Activated naive CD8-positive, alpha-beta T cell treated with anti-CD3 and anti-CD28 coated beads, Interleukin-2, amount 10 ng/mL, durations not matched to agents 7 days and 5 days (primary cell): ENCODE results near the gene TNIK. TPM values are rescaled to one million over a fixed set of nuclear protein-coding genes. Genes with fewer than 3 reads are reported as not detected.
A peak's percentile ranks its signal among the peaks of the same experiment; 100 is the strongest.

Experiments used
- ATAC-seq: fragments of 150-1000 bp; cut with Tn5 transposase; one replicate; pipeline ENCODE4 v1.10.0; 2021; ENCODE audit warnings: low read depth, moderate library complexity
- POLR2A ChIA-PET: fragments of 350-600 bp; sonication (Branson Sonifier 250); formaldehyde crosslinking; loops from one replicate; lab custom pipeline; 2021; ENCODE audit warnings: antibody characterized with exemption; lab: Charles Lee
- DNase-seq: peaks from one replicate; pipeline ENCODE4 v3.0.0; 2021
- H3K27ac Mint-ChIP-seq: one replicate; pipeline ENCODE4 v1.8.0; 2022; ENCODE audit warnings: mild to moderate bottlenecking, mixed read lengths
- H3K27me3 Mint-ChIP-seq: one replicate; pipeline ENCODE4 v1.8.0; 2022; ENCODE audit warnings: mild to moderate bottlenecking, moderate library complexity, mixed read lengths
- H3K36me3 Mint-ChIP-seq: one replicate; pipeline ENCODE4 v1.8.0; 2021; ENCODE audit warnings: mild to moderate bottlenecking, mixed read lengths
- H3K4me1 Mint-ChIP-seq: one replicate; pipeline ENCODE4 v1.8.0; 2021; ENCODE audit warnings: mixed read lengths
- H3K4me3 Mint-ChIP-seq: one replicate; pipeline ENCODE4 v1.8.0; 2022; ENCODE audit warnings: mild to moderate bottlenecking, moderate library complexity, mixed read lengths
- H3K9me3 Mint-ChIP-seq: one replicate; pipeline ENCODE4 v1.8.0; 2021; ENCODE audit warnings: mixed read lengths
- total RNA-seq, 2 experiments: library from RNA; stranded (reverse); gene quantifications; one replicate each; pipeline ENCODE4 v1.2.3, GENCODE V29; 2021

The TNIK gene
- total RNA-seq, 2 experiments from 2014 or later, result 47.6 to 52.7 TPM

DNA sequence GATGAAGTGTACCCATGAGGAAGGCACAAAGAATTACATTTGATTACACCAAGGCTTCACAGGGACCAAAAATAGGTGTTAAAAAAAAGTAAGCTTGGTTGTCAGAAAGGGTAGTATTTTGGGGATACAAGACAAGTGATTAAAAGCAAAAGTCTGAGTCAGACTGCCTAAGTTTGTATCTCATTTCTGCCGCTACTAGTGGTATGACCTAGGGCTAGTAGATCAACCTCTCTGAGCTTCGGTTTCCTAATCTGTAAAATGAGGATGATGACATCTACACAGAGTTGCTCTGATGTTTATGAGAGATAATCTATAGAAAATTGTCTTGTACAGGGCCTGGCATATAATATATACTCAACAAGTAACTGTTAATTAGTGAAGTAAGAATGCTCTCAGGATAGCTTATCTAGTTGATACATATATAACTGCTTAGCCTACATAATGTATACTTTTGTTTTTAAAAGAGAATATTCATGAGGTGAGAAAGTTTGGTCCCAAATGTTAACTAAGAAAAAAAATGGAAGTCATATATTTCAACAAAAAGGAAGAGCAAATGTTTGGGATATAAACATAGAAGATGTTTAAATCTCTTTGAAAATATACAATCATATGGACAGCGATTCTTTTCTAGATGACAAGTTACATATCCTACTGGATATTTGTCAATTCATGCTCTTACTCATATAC, 270.7 kb downstream of the TNIK start:
- Mint-ChIP-seq H3K27me3 (no peaks in the 10 kb centered on the region), H3K4me3 (no peak overlapping the region), H3K36me3 (peaks cover 28% of the 10 kb centered on the region), H3K27ac (no peak overlapping the region), H3K4me1 (peaks cover 10% of the 10 kb centered on the region), H3K9me3 (peaks cover 4% of the 10 kb centered on the region)
- POLR2A ChIA-PET, result no interaction called here
- DNase-seq (no peak), ATAC-seq (no peak)

DNA sequence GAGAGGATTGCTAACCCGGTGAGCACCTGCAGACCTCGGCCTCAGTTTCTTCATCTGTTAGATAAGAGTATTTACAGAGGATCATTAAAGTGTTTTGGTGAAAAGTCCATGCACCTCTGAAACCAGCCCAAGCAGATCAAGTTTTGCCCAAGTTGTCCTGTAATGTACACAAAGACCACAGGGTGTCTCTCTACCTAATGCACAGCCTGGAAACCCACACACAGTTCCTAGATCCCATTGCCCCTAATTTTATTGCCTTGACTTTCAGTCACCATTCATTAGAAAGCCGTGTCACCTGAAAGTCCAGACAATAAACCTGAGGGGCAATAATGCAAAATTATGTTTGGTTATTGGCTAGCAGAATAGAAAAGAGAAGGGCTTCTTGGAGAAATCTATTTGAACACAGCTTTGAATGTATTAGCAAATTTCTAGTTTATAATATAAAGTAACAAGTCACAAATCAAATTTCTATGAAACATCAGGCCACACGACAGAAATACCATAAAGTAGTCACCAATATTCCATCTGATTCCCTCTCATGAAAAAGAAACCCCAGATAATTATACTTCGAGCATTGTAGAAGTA, 272.4 kb downstream of the TNIK start:
- no peaks in the 10 kb centered on the region for H3K27me3 Mint-ChIP-seq
- H3K4me3 Mint-ChIP-seq, result no peak overlapping the region
- H3K36me3 Mint-ChIP-seq, result peaks cover 20% of the 10 kb centered on the region
- peak; percentile 53 for ATAC-seq
- no peak for DNase-seq
- POLR2A ChIA-PET, result no interaction called here
- no peaks in the 10 kb centered on the region for H3K9me3 Mint-ChIP-seq
- H3K4me1 Mint-ChIP-seq, result peaks cover 16% of the 10 kb centered on the region
- H3K27ac Mint-ChIP-seq, result no peak overlapping the region

DNA sequence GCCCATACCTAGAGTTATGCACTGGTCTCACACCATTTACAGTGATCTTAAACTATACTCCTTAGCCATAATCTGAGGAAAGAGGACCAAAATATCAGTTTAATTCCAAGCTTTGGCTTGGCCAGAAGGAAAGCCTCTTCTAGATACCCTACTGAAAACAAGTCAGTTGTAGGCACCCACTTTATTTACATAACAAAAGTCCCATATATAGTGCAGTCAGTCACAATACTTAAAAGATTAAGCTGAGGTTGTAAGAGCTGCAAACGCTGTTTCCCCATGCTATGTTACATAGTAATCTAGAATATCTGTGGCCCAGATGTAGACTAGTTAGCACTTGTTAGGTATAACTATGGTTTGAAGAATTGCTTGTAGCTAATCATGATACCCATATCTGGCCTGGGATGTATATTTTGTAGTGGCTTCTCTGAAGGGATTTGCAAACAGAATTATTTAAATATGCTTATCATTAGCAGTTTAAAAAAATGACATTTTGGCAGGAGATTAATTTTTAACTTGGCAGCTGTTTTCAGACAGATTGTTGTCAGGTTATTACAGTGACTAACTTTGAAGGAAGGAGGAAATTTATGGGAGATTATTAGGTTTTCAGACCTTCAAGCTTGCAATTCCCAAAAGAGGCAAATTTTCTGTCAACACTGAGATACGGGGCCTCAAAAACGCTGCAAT, 273.2 kb downstream of the TNIK start:
- ATAC-seq (no peak), DNase-seq (no peak)
- Mint-ChIP-seq H3K36me3 (peaks cover 22% of the 10 kb centered on the region), H3K4me3 (no peak overlapping the region), H3K27me3 (no peaks in the 10 kb centered on the region), H3K4me1 (peaks cover 16% of the 10 kb centered on the region), H3K27ac (no peak overlapping the region), H3K9me3 (peaks cover 1% of the 10 kb centered on the region)
- POLR2A ChIA-PET, result no interaction called here

DNA sequence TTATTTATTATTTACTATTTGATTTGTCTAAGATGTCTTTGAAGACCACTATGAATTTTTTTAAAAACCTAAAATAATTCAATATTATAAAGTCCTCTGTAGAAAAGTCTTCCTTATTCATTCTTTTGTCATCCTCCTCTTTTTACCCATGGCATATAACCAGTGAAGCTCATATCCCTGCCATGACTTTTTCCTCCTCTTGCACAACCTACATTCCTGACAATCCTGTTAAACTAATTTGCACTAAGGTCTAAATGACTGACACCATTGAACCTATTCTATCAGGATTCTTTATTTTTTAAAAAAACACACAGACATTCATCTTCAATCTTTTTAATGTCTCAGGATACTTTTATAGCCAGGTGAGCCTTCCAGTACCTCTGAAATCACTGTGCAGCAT, 273.8 kb downstream of the TNIK start:
- Mint-ChIP-seq H3K36me3 (peaks cover 22% of the 10 kb centered on the region), H3K9me3 (peaks cover 1% of the 10 kb centered on the region), H3K4me3 (no peak overlapping the region), H3K4me1 (peaks cover 16% of the 10 kb centered on the region), H3K27ac (no peak overlapping the region), H3K27me3 (no peaks in the 10 kb centered on the region)
- DNase-seq (no peak), ATAC-seq (no peak)
- POLR2A ChIA-PET, result no interaction called here

DNA sequence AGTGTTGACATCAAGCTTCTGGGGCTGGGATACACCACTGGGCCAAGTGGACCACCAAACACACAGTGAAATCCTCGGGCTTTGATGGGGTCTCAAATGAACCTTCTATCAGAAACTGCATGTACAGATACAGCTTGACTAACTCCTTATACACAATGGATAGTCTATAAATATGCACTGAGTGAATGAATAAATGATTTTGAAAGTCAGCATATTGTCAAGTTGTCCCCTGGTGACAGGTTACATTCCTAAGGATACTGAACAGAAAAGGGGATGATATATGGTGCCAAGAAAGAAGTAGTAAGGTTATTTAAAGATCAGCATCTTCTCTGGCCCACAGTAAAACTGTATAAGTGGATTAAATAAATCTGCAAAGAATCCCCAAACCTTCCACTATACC, 274.2 kb downstream of the TNIK start:
- DNase-seq (no peak), ATAC-seq (no peak)
- Mint-ChIP-seq H3K36me3 (peaks cover 22% of the 10 kb centered on the region), H3K27me3 (no peaks in the 10 kb centered on the region), H3K4me1 (peaks cover 16% of the 10 kb centered on the region), H3K4me3 (no peak overlapping the region), H3K27ac (no peak overlapping the region), H3K9me3 (peaks cover 1% of the 10 kb centered on the region)
- POLR2A ChIA-PET, result no interaction called here

DNA sequence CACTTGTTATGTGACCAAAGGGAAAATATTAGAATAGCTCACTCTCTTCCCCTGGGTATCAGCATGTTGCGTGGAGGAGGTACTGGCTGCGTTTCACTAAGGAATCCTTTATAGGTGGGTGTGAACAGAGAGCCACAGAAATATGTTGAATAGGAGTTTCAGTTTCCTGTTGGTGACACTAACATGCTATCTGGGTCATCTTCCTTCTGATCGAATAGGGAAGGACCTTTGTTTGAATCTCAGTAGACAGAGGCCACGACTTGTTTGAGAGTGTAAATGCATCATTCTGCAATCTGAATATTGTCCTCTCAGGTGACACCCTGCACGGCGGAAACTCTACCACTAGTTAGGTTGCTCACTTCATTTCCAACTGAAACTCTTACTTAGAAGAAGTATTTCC, 275.8 kb downstream of the TNIK start:
- peaks cover 17% of the 10 kb centered on the region for H3K36me3 Mint-ChIP-seq
- ATAC-seq (no peak), DNase-seq (no peak)
- H3K4me3 Mint-ChIP-seq, result peak overlapping the region; percentile 9
- H3K4me1 Mint-ChIP-seq, result peaks cover 15% of the 10 kb centered on the region
- H3K9me3 Mint-ChIP-seq, result peaks cover 1% of the 10 kb centered on the region
- H3K27ac Mint-ChIP-seq, result no peak overlapping the region
- POLR2A ChIA-PET, result no interaction called here
- H3K27me3 Mint-ChIP-seq, result no peaks in the 10 kb centered on the region

DNA sequence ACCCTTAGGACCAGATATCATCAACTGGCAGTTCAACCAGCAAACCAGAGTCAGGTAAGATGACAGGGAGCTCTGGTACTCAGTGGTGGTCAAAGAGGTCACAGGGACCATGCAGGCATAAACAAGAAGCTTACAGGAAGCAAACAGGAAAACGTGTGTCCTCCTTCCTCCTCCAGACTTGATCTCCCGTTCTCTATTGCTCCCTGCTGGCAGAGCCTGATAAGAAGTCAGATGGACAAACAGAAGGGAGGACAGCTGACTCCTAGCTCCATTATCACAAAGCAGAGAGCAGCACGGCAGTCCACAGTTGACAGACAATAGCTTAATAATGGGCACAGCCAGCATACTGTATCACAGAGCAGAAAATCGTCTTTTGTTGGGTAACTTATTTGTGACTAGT, 277.2 kb downstream of the TNIK start:
- Mint-ChIP-seq H3K27me3 (no peaks in the 10 kb centered on the region), H3K9me3 (peaks cover 1% of the 10 kb centered on the region), H3K4me1 (peaks cover 24% of the 10 kb centered on the region), H3K4me3 (no peak overlapping the region), H3K36me3 (peaks cover 20% of the 10 kb centered on the region), H3K27ac (no peak overlapping the region)
- POLR2A ChIA-PET, result no interaction called here
- DNase-seq, result no peak
- ATAC-seq, result no peak

DNA sequence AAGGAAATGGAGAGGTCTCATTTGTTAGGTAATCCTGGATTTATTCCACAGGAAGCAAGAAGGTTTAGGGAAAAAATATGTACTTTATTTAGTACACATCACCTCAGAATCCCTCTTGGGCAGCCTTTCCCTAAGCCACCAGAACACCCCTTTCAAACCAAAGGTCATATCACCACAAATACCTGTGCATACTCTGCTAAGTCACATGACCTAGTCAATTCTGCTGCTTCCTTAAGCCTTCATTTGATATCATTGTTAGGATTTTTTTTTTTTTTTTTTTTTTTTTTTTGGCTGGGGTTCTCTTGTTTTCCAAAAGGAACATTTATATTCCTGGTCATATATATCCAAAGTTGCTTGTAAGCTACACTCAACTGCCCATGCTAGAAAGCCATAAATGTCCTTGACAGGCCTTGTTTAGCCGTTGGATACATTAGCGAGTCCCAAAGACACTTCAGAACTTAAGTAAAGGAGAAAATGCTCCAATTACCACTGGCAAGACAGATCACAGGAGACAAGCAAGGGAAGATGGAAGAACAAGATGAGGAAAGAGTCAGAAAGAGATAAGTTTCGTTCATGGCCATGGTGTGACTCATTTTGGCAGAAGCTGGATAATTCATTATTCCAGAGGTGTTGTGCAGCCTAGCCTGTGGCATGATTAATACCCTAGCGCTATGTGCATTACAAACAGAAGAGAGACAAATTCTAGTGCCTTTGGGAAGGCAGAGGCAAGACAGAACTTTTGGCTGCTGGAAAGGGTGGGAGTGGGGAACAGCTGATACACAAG, 278.1 kb downstream of the TNIK start:
- Mint-ChIP-seq H3K27me3 (no peaks in the 10 kb centered on the region), H3K9me3 (peaks cover 1% of the 10 kb centered on the region), H3K27ac (no peak overlapping the region), H3K4me1 (peaks cover 26% of the 10 kb centered on the region), H3K4me3 (no peak overlapping the region), H3K36me3 (peaks cover 26% of the 10 kb centered on the region)
- ATAC-seq (no peak), DNase-seq (no peak)
- POLR2A ChIA-PET, result interaction anchor here (0.6 kb wide), 1 partner anchor 288 kb away, joined by 4 read pairs; no protein-coding TSS in a partner anchor

DNA sequence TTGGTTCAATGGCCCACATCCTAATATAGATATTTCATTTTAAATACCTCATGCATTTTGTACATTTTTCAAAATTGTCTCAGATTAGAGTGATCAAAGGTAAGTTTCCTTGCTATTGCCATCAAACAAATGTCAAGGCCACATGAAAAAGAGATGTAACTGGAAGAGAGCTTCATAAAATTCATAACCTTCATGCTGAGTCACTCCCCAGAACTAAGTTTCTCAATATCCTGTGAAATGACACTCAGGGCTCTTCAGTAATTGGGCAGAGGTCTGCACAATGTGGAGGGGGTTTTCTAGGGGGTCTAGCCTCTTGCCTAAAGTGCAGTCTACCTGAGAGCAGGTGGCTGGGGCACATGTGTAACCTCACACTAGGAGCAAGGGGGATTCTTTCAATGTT, 281.5 kb downstream of the TNIK start:
- Mint-ChIP-seq H3K4me3 (no peak overlapping the region), H3K36me3 (peaks cover 50% of the 10 kb centered on the region), H3K27me3 (no peaks in the 10 kb centered on the region), H3K27ac (no peak overlapping the region), H3K4me1 (peaks cover 17% of the 10 kb centered on the region), H3K9me3 (peaks cover 1% of the 10 kb centered on the region)
- DNase-seq (no peak), ATAC-seq (no peak)
- POLR2A ChIA-PET, result no interaction called here

DNA sequence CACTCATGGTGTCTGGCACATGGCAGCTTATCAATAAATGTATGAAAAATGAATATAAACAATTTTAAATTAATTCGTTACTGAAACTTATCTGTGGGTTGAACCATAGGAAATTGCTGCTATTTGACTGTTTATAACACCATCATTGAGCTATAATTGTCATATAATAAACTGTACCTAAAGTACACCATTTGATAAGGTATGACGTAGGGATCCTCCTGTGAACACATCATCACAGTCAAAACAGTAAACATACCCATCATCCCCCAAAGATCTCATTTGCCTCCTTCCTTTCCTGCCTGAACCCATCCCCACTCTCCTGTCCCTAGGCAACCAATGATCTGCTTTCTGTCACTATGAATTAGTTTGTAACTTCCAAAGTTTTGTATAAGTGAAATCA, 282.7 kb downstream of the TNIK start:
- H3K4me3 Mint-ChIP-seq, result no peak overlapping the region
- peaks cover 50% of the 10 kb centered on the region for H3K36me3 Mint-ChIP-seq
- no peak for ATAC-seq
- H3K27ac Mint-ChIP-seq, result no peak overlapping the region
- H3K9me3 Mint-ChIP-seq, result peaks cover 1% of the 10 kb centered on the region
- H3K27me3 Mint-ChIP-seq, result no peaks in the 10 kb centered on the region
- peaks cover 14% of the 10 kb centered on the region for H3K4me1 Mint-ChIP-seq
- no peak for DNase-seq
- POLR2A ChIA-PET, result no interaction called here

DNA sequence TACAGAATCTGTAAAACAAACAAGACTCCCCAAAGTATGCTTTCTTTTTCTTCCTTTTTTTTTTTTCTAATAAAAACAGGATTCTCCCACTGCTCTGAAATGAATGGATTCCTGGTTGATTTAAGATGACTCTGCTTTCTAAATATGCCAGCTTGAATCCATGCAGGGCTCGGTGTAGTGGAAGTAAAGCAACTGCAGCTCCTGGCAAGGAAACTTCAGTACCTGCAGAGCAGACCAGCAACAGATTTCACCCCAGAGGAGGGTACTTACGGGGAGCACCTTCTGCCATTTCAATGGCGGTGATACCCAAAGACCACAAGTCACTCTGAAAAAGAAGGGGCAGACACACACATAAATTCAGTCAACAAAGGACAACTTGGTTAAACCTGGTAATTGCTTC, 283.1 kb downstream of the TNIK start:
- Mint-ChIP-seq H3K4me1 (peaks cover 14% of the 10 kb centered on the region), H3K36me3 (peaks cover 47% of the 10 kb centered on the region), H3K27ac (no peak overlapping the region), H3K27me3 (no peaks in the 10 kb centered on the region), H3K4me3 (no peak overlapping the region), H3K9me3 (no peaks in the 10 kb centered on the region)
- ATAC-seq (no peak), DNase-seq (no peak)
- POLR2A ChIA-PET, result no interaction called here

DNA sequence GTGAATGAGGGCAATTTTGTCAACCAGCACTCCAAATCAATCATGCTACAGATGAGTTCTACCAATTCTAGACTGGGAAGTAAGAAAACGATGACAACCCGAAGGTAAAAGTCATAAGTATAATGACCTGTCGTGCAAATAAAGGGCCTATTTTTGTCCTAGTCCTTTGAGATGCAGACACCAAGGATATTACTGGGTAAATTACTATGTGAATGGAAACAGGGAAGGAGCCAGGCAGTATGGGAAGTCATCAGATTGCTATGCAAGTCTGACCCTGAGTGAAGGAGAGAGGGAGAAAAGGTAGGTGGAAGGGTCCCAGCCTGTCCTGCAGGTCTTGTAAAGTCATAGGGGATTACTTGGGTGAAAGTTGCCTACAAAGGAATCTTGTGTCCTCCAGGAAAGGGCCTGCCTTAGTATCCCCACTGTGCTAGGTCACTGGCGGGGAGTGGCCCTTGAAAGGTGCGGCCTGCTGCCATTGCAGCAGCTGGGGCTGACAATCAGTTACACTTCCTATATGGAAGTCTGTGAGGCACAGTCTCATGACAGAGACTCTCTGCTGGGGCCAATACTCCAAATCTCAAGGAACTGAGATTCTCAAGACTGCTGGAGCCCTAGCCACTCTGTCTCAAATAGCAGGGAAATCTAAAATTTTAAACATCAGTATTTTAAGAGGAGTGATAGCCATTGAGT, 283.8 kb downstream of the TNIK start:
- Mint-ChIP-seq H3K9me3 (no peaks in the 10 kb centered on the region), H3K4me3 (no peak overlapping the region), H3K4me1 (peaks cover 14% of the 10 kb centered on the region), H3K36me3 (peaks cover 45% of the 10 kb centered on the region), H3K27me3 (no peaks in the 10 kb centered on the region), H3K27ac (no peak overlapping the region)
- POLR2A ChIA-PET, result no interaction called here
- DNase-seq (no peak), ATAC-seq (no peak)

DNA sequence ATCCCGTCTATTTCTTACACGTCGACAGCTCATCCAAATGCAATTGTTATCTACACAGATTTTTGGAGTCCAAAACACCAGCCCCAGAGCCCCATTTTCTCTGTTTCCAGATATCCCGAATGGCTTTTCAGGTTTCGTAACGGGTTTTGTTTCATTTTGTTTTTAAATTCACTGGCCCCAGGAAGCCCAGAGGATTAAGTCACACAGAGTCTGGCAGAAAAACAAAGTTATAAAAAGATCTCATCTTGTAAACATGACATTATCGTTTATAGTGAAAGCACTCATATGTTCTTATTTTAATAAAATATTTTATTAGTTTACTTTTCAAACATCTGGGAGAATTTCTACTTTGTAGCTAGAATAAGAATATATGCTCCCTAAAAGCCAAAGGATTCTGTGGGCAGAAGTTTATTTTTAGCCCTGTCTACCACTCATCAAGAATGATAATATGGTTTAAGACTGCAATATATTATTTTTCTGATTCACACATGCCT, 284.4 kb downstream of the TNIK start:
- ATAC-seq, result no peak
- H3K36me3 Mint-ChIP-seq, result peaks cover 45% of the 10 kb centered on the region
- H3K27me3 Mint-ChIP-seq, result no peaks in the 10 kb centered on the region
- H3K4me1 Mint-ChIP-seq, result peaks cover 14% of the 10 kb centered on the region
- H3K9me3 Mint-ChIP-seq, result no peaks in the 10 kb centered on the region
- no peak overlapping the region for H3K27ac Mint-ChIP-seq
- POLR2A ChIA-PET, result no interaction called here
- no peak overlapping the region for H3K4me3 Mint-ChIP-seq
- no peak for DNase-seq
